ENCODE data around the gene FGD1. TPM values are rescaled to one million over a fixed set of nuclear protein-coding genes. Genes with fewer than 3 reads are reported as not detected.
"Not testable (repeated sequence)": the region's sequence is repeated elsewhere in the genome, so short reads cannot be mapped to it uniquely, and the experiment has no call there.

Gene FGD1
- total RNA-seq, 1 donor from 2014 or later = 18.0 TPM

- peak; percentile 97 for FAIRE-seq
- peaks cover 25% of the 10 kb centered on the region for H3K4me1 Mint-ChIP-seq (ENCODE audit: low read depth, unreplicated experiment)
- TF ChIP-seq CTCF (IDR thresholded peaks at IDR 0.05; ENCODE audit: insufficient read depth, low read depth, low read length) (no peak), EZH2 (IDR thresholded peaks at IDR 0.05; ENCODE audit: insufficient read depth, low read length) (no peak)
- Histone ChIP-seq H4K20me1 (ENCODE audit: insufficient read depth, low read length) (peaks cover 3% of the 10 kb centered on the region), H3K79me2 (ENCODE audit: insufficient read depth, low read length) (peaks cover 50% of the 10 kb centered on the region), H3K4me2 (ENCODE audit: low read length) (peak overlapping the region; percentile 90), H2AFZ (ENCODE audit: low read depth, low read length) (peak overlapping the region; percentile 83), H3K4me3 (ENCODE audit: insufficient read depth, low read depth, low read length) (peak overlapping the region; percentile 71), H3K36me3 (ENCODE audit: insufficient read depth, low read length) (no peaks in the 10 kb centered on the region), H3K27ac (ENCODE audit: low read depth, low read length) (peak overlapping the region; percentile 33), H3K9ac (ENCODE audit: low read length) (peak overlapping the region; percentile 87), H3K27me3 (ENCODE audit: insufficient read depth, low read length) (no peaks in the 10 kb centered on the region), H3K9me3 (ENCODE audit: insufficient read depth, low read depth, low read length) (no peaks in the 10 kb centered on the region), H3K4me1 (ENCODE audit: insufficient read depth, low read length) (peaks cover 22% of the 10 kb centered on the region)
- peak overlapping the region; percentile 90 for H3K4me3 Mint-ChIP-seq (ENCODE audit: unreplicated experiment)
- H3K9me3 Mint-ChIP-seq (ENCODE audit: unreplicated experiment) = peaks cover 2% of the 10 kb centered on the region
- H3K36me3 Mint-ChIP-seq (ENCODE audit: low read depth, unreplicated experiment) = peaks cover 2% of the 10 kb centered on the region
- H3K27me3 Mint-ChIP-seq (ENCODE audit: low read depth, unreplicated experiment) = no peaks in the 10 kb centered on the region
- peak overlapping the region; percentile 66 for H3K27ac Mint-ChIP-seq (ENCODE audit: unreplicated experiment)
- DNase-seq (ENCODE audit: low read depth) = no peak
Observed at GRCh38 chrX:54494166-54494988, 1.7 kb downstream of the FGD1 start.

GRCh38 chrX:54492340-54492739 is 3.7 kb downstream of the FGD1 start:
- Histone ChIP-seq H3K4me1 (ENCODE audit: insufficient read depth, low read length) (peaks cover 22% of the 10 kb centered on the region), H3K27me3 (ENCODE audit: insufficient read depth, low read length) (no peaks in the 10 kb centered on the region), H3K79me2 (ENCODE audit: insufficient read depth, low read length) (peaks cover 50% of the 10 kb centered on the region), H3K4me2 (ENCODE audit: low read length) (peak overlapping the region; percentile 90), H3K9ac (ENCODE audit: low read length) (peak overlapping the region; percentile 54), H3K27ac (ENCODE audit: low read depth, low read length) (peak overlapping the region; percentile 66), H3K36me3 (ENCODE audit: insufficient read depth, low read length) (no peaks in the 10 kb centered on the region), H2AFZ (ENCODE audit: low read depth, low read length) (no peak overlapping the region), H3K9me3 (ENCODE audit: insufficient read depth, low read depth, low read length) (no peaks in the 10 kb centered on the region), H3K4me3 (ENCODE audit: insufficient read depth, low read depth, low read length) (no peak overlapping the region), H4K20me1 (ENCODE audit: insufficient read depth, low read length) (peaks cover 3% of the 10 kb centered on the region)
- Mint-ChIP-seq H3K4me1 (ENCODE audit: low read depth, unreplicated experiment) (peaks cover 25% of the 10 kb centered on the region), H3K27me3 (ENCODE audit: low read depth, unreplicated experiment) (no peaks in the 10 kb centered on the region), H3K9me3 (ENCODE audit: unreplicated experiment) (peaks cover 2% of the 10 kb centered on the region), H3K4me3 (ENCODE audit: unreplicated experiment) (no peak overlapping the region), H3K36me3 (ENCODE audit: low read depth, unreplicated experiment) (peaks cover 2% of the 10 kb centered on the region), H3K27ac (ENCODE audit: unreplicated experiment) (no peak overlapping the region)
- peak; percentile 39 for FAIRE-seq
- peak; percentile 44 for DNase-seq (ENCODE audit: low read depth)
- TF ChIP-seq EZH2 (IDR thresholded peaks at IDR 0.05; ENCODE audit: insufficient read depth, low read length) (no peak), CTCF (IDR thresholded peaks at IDR 0.05; ENCODE audit: insufficient read depth, low read depth, low read length) (no peak)

- not testable (repeated sequence) for H3K4me3 Mint-ChIP-seq (ENCODE audit: unreplicated experiment); H4K20me1 ChIP-seq (ENCODE audit: insufficient read depth, low read length); DNase-seq (ENCODE audit: low read depth); H3K36me3 ChIP-seq (ENCODE audit: insufficient read depth, low read length); H3K36me3 Mint-ChIP-seq (ENCODE audit: low read depth, unreplicated experiment); H3K27me3 ChIP-seq (ENCODE audit: insufficient read depth, low read length); H3K4me3 ChIP-seq (ENCODE audit: insufficient read depth, low read depth, low read length); H3K9me3 Mint-ChIP-seq (ENCODE audit: unreplicated experiment); H2AFZ ChIP-seq (ENCODE audit: low read depth, low read length); H3K27ac Mint-ChIP-seq (ENCODE audit: unreplicated experiment); H3K4me2 ChIP-seq (ENCODE audit: low read length); H3K27me3 Mint-ChIP-seq (ENCODE audit: low read depth, unreplicated experiment); H3K27ac ChIP-seq (ENCODE audit: low read depth, low read length); H3K9ac ChIP-seq (ENCODE audit: low read length); H3K9me3 ChIP-seq (ENCODE audit: insufficient read depth, low read depth, low read length)
- Histone ChIP-seq H3K4me1 (ENCODE audit: insufficient read depth, low read length) (peaks cover 22% of the 10 kb centered on the region), H3K79me2 (ENCODE audit: insufficient read depth, low read length) (peaks cover 46% of the 10 kb centered on the region)
- FAIRE-seq = peak; percentile 77
- H3K4me1 Mint-ChIP-seq (ENCODE audit: low read depth, unreplicated experiment) = peaks cover 19% of the 10 kb centered on the region
Observed at GRCh38 chrX:54489819-54490218, 6.2 kb downstream of the FGD1 start.

All from astrocyte (in vitro differentiated cells and primary cell).